ENCODE data around the gene P2RY6. TPM values are rescaled to one million over a fixed set of nuclear protein-coding genes. Genes with fewer than 3 reads are reported as not detected.

The P2RY6 gene
- total RNA-seq, 1 donor from 2014 or later = 1.1 TPM

Other genes with a start within 250 kb of the P2RY6 start
- 20.9 and 32.8 TPM in 2 replicates for gene FCHSD2, start 130.0 kb upstream of the P2RY6 start, total RNA-seq
- gene P2RY2, start 54.1 kb upstream of the P2RY6 start, total RNA-seq = 1.4 and 2.3 TPM in 2 replicates
- gene ARHGEF17, start 35.9 kb downstream of the P2RY6 start, total RNA-seq = 63.2 and 98.5 TPM in 2 replicates
- gene RELT, start 104.1 kb downstream of the P2RY6 start, total RNA-seq = 12.4 and 18.5 TPM in 2 replicates

All from glomerular endothelial cell (primary cell).